Activated T-helper 2 cell treated with anti-CD3 and anti-CD28 coated beads, Interferon-gamma antibody, Interleukin-2, Interleukin-4, amounts not matched to agents 10 μg/mL and 5 μg/mL and 100 μg/mL, durations not matched to agents 14 hours and 24 hours and 36 hours (primary cell): ENCODE results near the gene NDUFAF2. TPM values are rescaled to one million over a fixed set of nuclear protein-coding genes. Genes with fewer than 3 reads are reported as not detected.

Source experiments
- DNase-seq: peaks from one replicate; pipeline ENCODE4 v3.0.0; 2021; ENCODE audit warnings: low spot score
- H3K27ac Mint-ChIP-seq: one replicate; pipeline ENCODE4 v1.8.0; 2021; ENCODE audit warnings: mixed read lengths
- H3K27me3 Mint-ChIP-seq: one replicate; pipeline ENCODE4 v1.8.0; 2021; ENCODE audit warnings: low read depth, mixed read lengths
- H3K36me3 Mint-ChIP-seq: one replicate; pipeline ENCODE4 v1.8.0; 2021; ENCODE audit warnings: low read depth, mixed read lengths
- H3K4me1 Mint-ChIP-seq: one replicate; pipeline ENCODE4 v1.8.0; 2021; ENCODE audit warnings: low read depth, mixed read lengths
- H3K4me3 Mint-ChIP-seq: one replicate; pipeline ENCODE4 v1.8.0; 2021; ENCODE audit warnings: low read depth, mild to moderate bottlenecking, moderate library complexity, mixed read lengths
- H3K9me3 Mint-ChIP-seq: one replicate; pipeline ENCODE4 v1.8.0; 2021; ENCODE audit warnings: mixed read lengths
- intact Hi-C: fragments of 100-400 bp; cut with micrococcal nuclease; formaldehyde crosslinking; loops from one replicate; pipeline ENCODE4 v1.15.1; 2023
- total RNA-seq: library from RNA; stranded (reverse); gene quantifications from 2 replicates; pipeline ENCODE4 v1.2.3, GENCODE V29; 2022

NDUFAF2 gene
- total RNA-seq, 1 donor from 2014 or later = 32.6 TPM

- Mint-ChIP-seq H3K4me1 (peaks cover 36% of the 10 kb centered on the region), H3K27me3 (no peaks in the 10 kb centered on the region), H3K27ac (no peak overlapping the region), H3K4me3 (no peak overlapping the region), H3K36me3 (peaks cover 71% of the 10 kb centered on the region), H3K9me3 (peaks cover 5% of the 10 kb centered on the region)
- DNase-seq = no peak
- intact Hi-C loops = no loop called here
Observed at GRCh38 chr5:61159070-61159469, 214.1 kb downstream of the NDUFAF2 start.

- Mint-ChIP-seq H3K27me3 (no peaks in the 10 kb centered on the region), H3K9me3 (peaks cover 5% of the 10 kb centered on the region), H3K4me1 (peaks cover 38% of the 10 kb centered on the region), H3K4me3 (peak overlapping the region; percentile 8), H3K36me3 (peaks cover 63% of the 10 kb centered on the region), H3K27ac (peak overlapping the region; percentile 46)
- DNase-seq = no peak
- intact Hi-C loops = loop anchor here (5.0 to 10.0 kb wide), 7 partner anchors 105 to 495 kb away; partner anchors contain the start of genes ERCC8 and NDUFAF2
Observed at GRCh38 chr5:61159836-61160235, 214.8 kb downstream of the NDUFAF2 start.

GRCh38 chr5:61160497-61160896 lies 215.5 kb downstream of the NDUFAF2 start:
- peaks cover 57% of the 10 kb centered on the region for H3K36me3 Mint-ChIP-seq
- peaks cover 2% of the 10 kb centered on the region for H3K9me3 Mint-ChIP-seq
- DNase-seq = no peak
- intact Hi-C loops = loop anchor here (5.0 to 10.0 kb wide), 7 partner anchors 106 to 494 kb away; partner anchors contain the start of genes ERCC8 and NDUFAF2
- H3K4me3 Mint-ChIP-seq = peak overlapping the region; percentile 68
- H3K27me3 Mint-ChIP-seq = no peaks in the 10 kb centered on the region
- H3K4me1 Mint-ChIP-seq = peaks cover 38% of the 10 kb centered on the region
- H3K27ac Mint-ChIP-seq = peak overlapping the region; percentile 46

GRCh38 chr5:61162010-61162831 lies 217.2 kb downstream of the NDUFAF2 start, which contains the start of gene SMIM15:
SMIM15 (minus strand) TSS chr5:61162468; CDS start chr5:61160171, 2,297 bp downstream.
- Mint-ChIP-seq H3K36me3 (peaks cover 45% of the 10 kb centered on the region), H3K4me3 (peak within 1 kb of the TSS; percentile 94), H3K27ac (peak within 1 kb of the TSS; percentile 92), H3K4me1 (peaks cover 38% of the 10 kb centered on the region), H3K27me3 (no peaks in the 10 kb centered on the region), H3K9me3 (no peaks in the 10 kb centered on the region)
- intact Hi-C loops = loop anchor here (1.0 to 10.0 kb wide), 10 partner anchors 40 to 493 kb away; partner anchors contain the start of genes ERCC8, NDUFAF2 and ZSWIM6
- DNase-seq = peak; percentile 79

GRCh38 chr5:61162832-61163567 lies 218.0 kb downstream of the NDUFAF2 start:
- Mint-ChIP-seq H3K4me1 (peaks cover 37% of the 10 kb centered on the region), H3K4me3 (peak overlapping the region; percentile 94), H3K27ac (peak overlapping the region; percentile 92), H3K36me3 (peaks cover 39% of the 10 kb centered on the region), H3K27me3 (no peaks in the 10 kb centered on the region), H3K9me3 (no peaks in the 10 kb centered on the region)
- no peak for DNase-seq
- intact Hi-C loops = loop anchor here (1.0 to 10.0 kb wide), 10 partner anchors 39 to 492 kb away; partner anchors contain the start of genes ERCC8, NDUFAF2 and ZSWIM6

- DNase-seq = no peak
- intact Hi-C loops = loop anchor here (2.0 to 10.0 kb wide), 8 partner anchors 25 to 491 kb away; partner anchors contain the start of genes ERCC8 and NDUFAF2
- no peaks in the 10 kb centered on the region for H3K27me3 Mint-ChIP-seq
Observed at GRCh38 chr5:61163905-61164304, 218.9 kb downstream of the NDUFAF2 start.

GRCh38 chr5:61167382-61167781 lies 222.4 kb downstream of the NDUFAF2 start:
- H3K4me1 Mint-ChIP-seq = peaks cover 15% of the 10 kb centered on the region
- H3K27ac Mint-ChIP-seq = no peak overlapping the region
- peaks cover 3% of the 10 kb centered on the region for H3K36me3 Mint-ChIP-seq
- H3K4me3 Mint-ChIP-seq = no peak overlapping the region
- intact Hi-C loops = loop anchor here (10.0 kb wide), 4 partner anchors 113 to 493 kb away; no protein-coding TSS in a partner anchor
- H3K9me3 Mint-ChIP-seq = no peaks in the 10 kb centered on the region
- H3K27me3 Mint-ChIP-seq = no peaks in the 10 kb centered on the region
- DNase-seq = no peak

More at GRCh38 chr5:61163905-61164304, 218.9 kb downstream of the NDUFAF2 start:
- Mint-ChIP-seq H3K9me3 (no peaks in the 10 kb centered on the region), H3K36me3 (peaks cover 34% of the 10 kb centered on the region), H3K27ac (no peak overlapping the region), H3K4me1 (peaks cover 34% of the 10 kb centered on the region), H3K4me3 (peak overlapping the region; percentile 94)

- H3K36me3 Mint-ChIP-seq = no peaks in the 10 kb centered on the region
- DNase-seq = no peak
- intact Hi-C loops = loop anchor here (10.0 kb wide), 4 partner anchors 114 to 494 kb away; no protein-coding TSS in a partner anchor
Observed at GRCh38 chr5:61168951-61169350, 223.9 kb downstream of the NDUFAF2 start.

GRCh38 chr5:61171479-61171878 lies 226.5 kb downstream of the NDUFAF2 start:
- no peak for DNase-seq
- Mint-ChIP-seq H3K4me3 (no peak overlapping the region), H3K27ac (no peak overlapping the region), H3K36me3 (no peaks in the 10 kb centered on the region), H3K4me1 (no peaks in the 10 kb centered on the region), H3K9me3 (no peaks in the 10 kb centered on the region), H3K27me3 (no peaks in the 10 kb centered on the region)
- intact Hi-C loops = no loop called here

More at GRCh38 chr5:61168951-61169350, 223.9 kb downstream of the NDUFAF2 start:
- Mint-ChIP-seq H3K27ac (no peak overlapping the region), H3K27me3 (no peaks in the 10 kb centered on the region), H3K4me1 (peaks cover 3% of the 10 kb centered on the region), H3K4me3 (no peak overlapping the region), H3K9me3 (no peaks in the 10 kb centered on the region)

- no peak for DNase-seq
- H3K4me1 Mint-ChIP-seq = peaks cover 11% of the 10 kb centered on the region
- intact Hi-C loops = no loop called here
- H3K36me3 Mint-ChIP-seq = no peaks in the 10 kb centered on the region
- peaks cover 2% of the 10 kb centered on the region for H3K27me3 Mint-ChIP-seq
- no peaks in the 10 kb centered on the region for H3K9me3 Mint-ChIP-seq
- no peak overlapping the region for H3K27ac Mint-ChIP-seq
- no peak overlapping the region for H3K4me3 Mint-ChIP-seq
Observed at GRCh38 chr5:61176631-61177030, 231.6 kb downstream of the NDUFAF2 start.

- no peak overlapping the region for H3K27ac Mint-ChIP-seq
- peaks cover 14% of the 10 kb centered on the region for H3K4me1 Mint-ChIP-seq
- DNase-seq = no peak
- no peak overlapping the region for H3K4me3 Mint-ChIP-seq
- H3K36me3 Mint-ChIP-seq = no peaks in the 10 kb centered on the region
- no peaks in the 10 kb centered on the region for H3K9me3 Mint-ChIP-seq
- intact Hi-C loops = no loop called here
- peaks cover 2% of the 10 kb centered on the region for H3K27me3 Mint-ChIP-seq
Observed at GRCh38 chr5:61177070-61177469, 232.1 kb downstream of the NDUFAF2 start.

- intact Hi-C loops = no loop called here
- H3K36me3 Mint-ChIP-seq = no peaks in the 10 kb centered on the region
- no peak overlapping the region for H3K27ac Mint-ChIP-seq
- H3K4me3 Mint-ChIP-seq = no peak overlapping the region
- H3K9me3 Mint-ChIP-seq = no peaks in the 10 kb centered on the region
- H3K27me3 Mint-ChIP-seq = peaks cover 2% of the 10 kb centered on the region
- peaks cover 18% of the 10 kb centered on the region for H3K4me1 Mint-ChIP-seq
- DNase-seq = no peak
Observed at GRCh38 chr5:61177716-61178115, 232.7 kb downstream of the NDUFAF2 start.
